Neutrophil (primary cell): Measurements from ENCODE around the gene TGIF2.

ENCODE experiments used
- H3K27ac ChIP-seq: fragments of 200-600 bp; sonication (generic); 2 replicates; pipeline ENCODE4 v1.5.1; 2016; ENCODE audit warnings: mild to moderate bottlenecking, moderate library complexity
- H3K27me3 ChIP-seq: fragments of 200-600 bp; sonication (generic); 2 replicates; pipeline ENCODE4 v1.6.0; 2016; ENCODE audit warnings: mild to moderate bottlenecking
- H3K36me3 ChIP-seq: fragments of 200-600 bp; sonication (generic); 2 replicates; pipeline ENCODE4 v1.5.1; 2017
- H3K4me1 ChIP-seq, 2 experiments: fragments of 200-600 bp in 1 of 2; sonication (generic) in 1 of 2; 1 replicate in 1 of 2; 2 replicates in 1 of 2; pipeline versions ENCODE4 v1.5.1 to v1.6.1; 2013 to 2016; ENCODE audit warnings: low read depth in 1 of 2, low read length in 1 of 2, mild to moderate bottlenecking in 1 of 2, moderate library complexity in 1 of 2; ENCODE audit not compliant: control insufficient read depth in 1 of 2, insufficient read depth in 1 of 2
- H3K4me3 ChIP-seq, 2 experiments: fragments of 200-600 bp in 1 of 2; sonication (generic) in 1 of 2; 1 replicate in 1 of 2; 2 replicates in 1 of 2; pipeline ENCODE4 v1.5.1; 2013 to 2016; ENCODE audit warnings: low read depth in 1 of 2, low read length in 1 of 2, mild to moderate bottlenecking in 1 of 2, moderate library complexity in 1 of 2
- H3K9me3 ChIP-seq: fragments of 200-600 bp; sonication (generic); 2 replicates; pipeline ENCODE4 v1.5.1; 2016
- TF ChIP-seq, protein P1 (sequence below): fragments of 200-600 bp; sonication (generic); IDR thresholded peaks from 2 replicates; pipeline ENCODE4 v1.5.1; 2016; ENCODE audit warnings: antibody characterized with exemption

Gene TGIF2

GRCh38 chr20:36573103-36573797 lies at the start of gene TGIF2:
TSS of gene TGIF2 (plus strand) at chr20:36573597. CDS start at chr20:36578775, 5,178 bp downstream.
- Histone ChIP-seq H3K4me1 (peaks cover 16 to 17% of the 10 kb centered on the region in 2 experiments), H3K4me3 (peak within 1 kb of the TSS; percentile 77 to 97), H3K36me3 (no peaks in the 10 kb centered on the region), H3K27ac (peak within 1 kb of the TSS; percentile 74), H3K9me3 (no peaks in the 10 kb centered on the region), H3K27me3 (peaks cover 60% of the 10 kb centered on the region)
- TF ChIP-seq, protein P1, sequence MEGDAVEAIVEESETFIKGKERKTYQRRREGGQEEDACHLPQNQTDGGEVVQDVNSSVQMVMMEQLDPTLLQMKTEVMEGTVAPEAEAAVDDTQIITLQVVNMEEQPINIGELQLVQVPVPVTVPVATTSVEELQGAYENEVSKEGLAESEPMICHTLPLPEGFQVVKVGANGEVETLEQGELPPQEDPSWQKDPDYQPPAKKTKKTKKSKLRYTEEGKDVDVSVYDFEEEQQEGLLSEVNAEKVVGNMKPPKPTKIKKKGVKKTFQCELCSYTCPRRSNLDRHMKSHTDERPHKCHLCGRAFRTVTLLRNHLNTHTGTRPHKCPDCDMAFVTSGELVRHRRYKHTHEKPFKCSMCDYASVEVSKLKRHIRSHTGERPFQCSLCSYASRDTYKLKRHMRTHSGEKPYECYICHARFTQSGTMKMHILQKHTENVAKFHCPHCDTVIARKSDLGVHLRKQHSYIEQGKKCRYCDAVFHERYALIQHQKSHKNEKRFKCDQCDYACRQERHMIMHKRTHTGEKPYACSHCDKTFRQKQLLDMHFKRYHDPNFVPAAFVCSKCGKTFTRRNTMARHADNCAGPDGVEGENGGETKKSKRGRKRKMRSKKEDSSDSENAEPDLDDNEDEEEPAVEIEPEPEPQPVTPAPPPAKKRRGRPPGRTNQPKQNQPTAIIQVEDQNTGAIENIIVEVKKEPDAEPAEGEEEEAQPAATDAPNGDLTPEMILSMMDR, result no peak

DNA sequence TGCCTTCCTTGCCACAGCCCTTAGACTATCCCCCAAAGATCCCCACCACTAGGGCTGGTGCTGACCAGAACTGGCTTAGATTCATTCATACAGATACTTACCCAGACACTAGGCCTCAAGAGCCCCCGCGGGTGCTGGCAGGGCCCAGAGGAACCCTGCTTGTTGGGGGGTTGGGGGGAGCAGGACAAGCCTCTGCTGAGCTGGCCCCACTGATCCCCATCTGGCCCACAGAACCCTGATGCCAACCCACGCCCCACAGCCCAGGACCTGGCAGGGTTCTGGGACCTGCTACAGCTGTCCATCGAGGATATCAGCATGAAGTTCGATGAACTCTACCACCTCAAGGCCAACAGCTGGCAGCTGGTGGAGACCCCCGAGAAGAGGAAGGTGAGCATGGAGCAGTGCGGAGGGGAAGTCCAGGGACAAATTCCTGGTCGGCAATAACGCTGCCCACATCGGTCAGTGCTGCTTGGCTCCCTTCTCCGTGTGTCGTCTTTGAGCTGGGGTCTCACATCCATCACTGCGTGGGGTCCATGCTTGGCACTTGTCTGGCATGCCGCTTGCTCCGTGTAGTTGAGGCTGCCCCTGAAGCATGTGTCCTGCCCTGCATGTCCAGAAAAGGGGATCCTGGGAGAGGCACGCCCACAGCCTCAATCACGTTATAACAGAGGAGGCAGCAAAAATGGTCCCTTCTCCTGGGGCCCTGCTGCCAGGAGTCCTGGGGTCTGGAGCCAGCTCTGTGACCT lies 47.6 kb upstream of the TGIF2 start:
- H3K4me1 ChIP-seq, result no peaks in the 10 kb centered on the region
- no peak overlapping the region for H3K4me3 ChIP-seq
- H3K36me3 ChIP-seq, result peaks cover 51% of the 10 kb centered on the region
- no peaks in the 10 kb centered on the region for H3K27me3 ChIP-seq
- no peak overlapping the region for H3K27ac ChIP-seq
- H3K9me3 ChIP-seq, result no peaks in the 10 kb centered on the region
- TF ChIP-seq, protein P1, result no peak

DNA sequence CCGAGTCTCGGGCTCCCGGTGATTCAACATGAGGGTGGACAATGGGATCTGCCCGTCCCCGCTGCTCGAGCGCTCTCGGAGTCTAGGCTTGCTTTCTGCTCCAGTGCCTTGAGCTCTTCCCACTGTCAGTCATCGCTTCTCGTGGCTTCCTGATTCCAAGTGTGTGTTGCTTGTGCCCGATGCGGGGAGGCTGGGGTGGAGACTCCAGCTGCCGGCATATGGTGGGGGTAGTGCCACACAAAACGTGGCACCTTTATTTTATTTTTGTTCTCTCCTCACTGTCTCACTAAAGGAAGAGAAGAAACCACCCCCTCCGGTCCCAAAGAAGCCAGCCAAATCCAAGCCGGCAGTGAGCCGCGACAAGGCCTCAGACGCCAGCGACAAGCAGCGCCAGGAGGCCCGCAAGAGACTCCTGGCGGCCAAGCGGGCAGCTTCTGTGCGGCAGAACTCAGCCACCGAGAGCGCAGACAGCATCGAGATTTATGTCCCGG lies 46.8 kb upstream of the TGIF2 start:
- TF ChIP-seq, protein P1, result no peak
- no peak overlapping the region for H3K27ac ChIP-seq
- no peaks in the 10 kb centered on the region for H3K9me3 ChIP-seq
- no peaks in the 10 kb centered on the region for H3K27me3 ChIP-seq
- peaks cover 51% of the 10 kb centered on the region for H3K36me3 ChIP-seq
- no peaks in the 10 kb centered on the region for H3K4me1 ChIP-seq
- H3K4me3 ChIP-seq, result no peak overlapping the region

DNA sequence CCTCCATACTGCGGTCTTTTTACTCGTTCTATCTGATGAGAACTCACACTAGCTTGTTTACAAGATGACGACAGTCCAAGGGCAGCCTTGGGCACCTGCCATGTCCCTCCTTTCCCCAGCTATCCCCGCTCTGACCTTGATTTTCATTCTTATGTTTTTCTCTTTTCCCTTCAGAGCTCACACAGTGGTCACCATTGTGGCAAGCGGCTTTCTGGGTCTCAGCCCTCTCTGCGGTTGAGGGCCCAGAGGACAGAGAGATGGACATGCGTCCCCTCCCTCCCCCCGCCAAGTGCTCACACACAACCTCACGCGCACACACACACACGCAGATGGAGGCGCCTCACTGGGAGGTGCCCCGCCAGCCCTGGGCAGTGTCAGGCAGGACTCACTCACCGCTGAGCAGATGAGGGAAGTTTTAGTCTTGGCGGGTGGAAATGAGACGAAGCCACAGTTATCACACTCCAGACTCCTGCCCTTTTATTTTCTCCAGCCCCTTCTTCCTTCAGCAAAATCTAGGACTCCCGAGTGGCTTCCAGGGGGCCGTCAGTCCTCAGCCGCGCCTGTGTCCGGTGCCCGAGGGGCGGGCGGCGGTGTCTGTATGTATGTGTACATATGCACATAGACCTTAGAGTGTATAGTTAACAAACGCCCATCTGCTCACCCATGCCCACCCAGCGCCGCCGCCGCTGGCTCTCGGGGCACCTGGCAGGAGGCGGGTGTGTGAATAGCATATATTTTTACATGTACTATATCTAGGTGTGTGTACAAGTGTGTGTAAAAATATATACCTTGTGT lies 45.9 kb upstream of the TGIF2 start:
- Histone ChIP-seq H3K9me3 (no peaks in the 10 kb centered on the region), H3K36me3 (peaks cover 47% of the 10 kb centered on the region), H3K4me1 (no peaks in the 10 kb centered on the region), H3K27me3 (no peaks in the 10 kb centered on the region), H3K4me3 (no peak overlapping the region), H3K27ac (no peak overlapping the region)
- TF ChIP-seq, protein P1, result no peak

GRCh38 chr20:36528176-36528874 lies 45.1 kb upstream of the TGIF2 start:
- no peaks in the 10 kb centered on the region for H3K9me3 ChIP-seq
- H3K36me3 ChIP-seq, result peaks cover 47% of the 10 kb centered on the region
- no peak overlapping the region for H3K27ac ChIP-seq
- TF ChIP-seq, protein P1, result no peak
- no peaks in the 10 kb centered on the region for H3K27me3 ChIP-seq
- no peaks in the 10 kb centered on the region for H3K4me1 ChIP-seq
- H3K4me3 ChIP-seq, result no peak overlapping the region
